Measurements from ENCODE around the gene TM9SF4. TPM values are rescaled to one million over a fixed set of nuclear protein-coding genes. Genes with fewer than 3 reads are reported as not detected.

The TM9SF4 gene
- total RNA-seq, 2 donors from 2014 or later: 33.4 TPM

DNA sequence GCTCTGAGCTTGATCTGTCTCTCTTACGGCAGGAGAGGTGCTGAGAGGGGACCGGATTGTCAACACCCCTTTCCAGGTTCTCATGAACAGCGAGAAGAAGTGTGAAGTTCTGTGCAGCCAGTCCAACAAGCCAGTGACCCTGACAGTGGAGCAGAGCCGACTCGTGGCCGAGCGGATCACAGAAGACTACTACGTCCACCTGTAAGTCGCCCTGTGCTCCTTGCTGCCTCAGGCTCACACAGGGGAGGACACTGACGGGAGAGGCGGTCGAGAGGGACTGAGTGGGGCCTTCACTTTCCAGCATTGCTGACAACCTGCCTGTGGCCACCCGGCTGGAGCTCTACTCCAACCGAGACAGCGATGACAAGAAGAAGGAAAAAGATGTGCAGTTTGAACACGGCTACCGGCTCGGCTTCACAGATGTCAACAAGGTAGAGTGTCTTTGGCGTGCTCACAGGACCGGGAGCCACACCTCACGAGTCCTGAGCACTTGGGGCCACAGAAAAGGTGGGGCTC, 32.0 kb downstream of the TM9SF4 start:
- Histone ChIP-seq H3K36me3 (peaks cover 84% of the 10 kb centered on the region), H3K4me1 (ENCODE audit: control insufficient read depth in 1 of 2, low read depth in 2 of 2) (no peaks in the 10 kb centered on the region), H3K4me3 (no peak overlapping the region), H3K27me3 (replicated peaks; ENCODE audit: insufficient read depth) (no peaks in the 10 kb centered on the region), H3K9me3 (no peaks in the 10 kb centered on the region), H3K27ac (no peak overlapping the region)
- DNase-seq (ENCODE audit: low spot score) (no peak), ATAC-seq (ENCODE audit: insufficient number of reproducible peaks, low FRiP score, low read depth) (no peak)
- TF ChIP-seq, protein P1, sequence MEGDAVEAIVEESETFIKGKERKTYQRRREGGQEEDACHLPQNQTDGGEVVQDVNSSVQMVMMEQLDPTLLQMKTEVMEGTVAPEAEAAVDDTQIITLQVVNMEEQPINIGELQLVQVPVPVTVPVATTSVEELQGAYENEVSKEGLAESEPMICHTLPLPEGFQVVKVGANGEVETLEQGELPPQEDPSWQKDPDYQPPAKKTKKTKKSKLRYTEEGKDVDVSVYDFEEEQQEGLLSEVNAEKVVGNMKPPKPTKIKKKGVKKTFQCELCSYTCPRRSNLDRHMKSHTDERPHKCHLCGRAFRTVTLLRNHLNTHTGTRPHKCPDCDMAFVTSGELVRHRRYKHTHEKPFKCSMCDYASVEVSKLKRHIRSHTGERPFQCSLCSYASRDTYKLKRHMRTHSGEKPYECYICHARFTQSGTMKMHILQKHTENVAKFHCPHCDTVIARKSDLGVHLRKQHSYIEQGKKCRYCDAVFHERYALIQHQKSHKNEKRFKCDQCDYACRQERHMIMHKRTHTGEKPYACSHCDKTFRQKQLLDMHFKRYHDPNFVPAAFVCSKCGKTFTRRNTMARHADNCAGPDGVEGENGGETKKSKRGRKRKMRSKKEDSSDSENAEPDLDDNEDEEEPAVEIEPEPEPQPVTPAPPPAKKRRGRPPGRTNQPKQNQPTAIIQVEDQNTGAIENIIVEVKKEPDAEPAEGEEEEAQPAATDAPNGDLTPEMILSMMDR (IDR thresholded peaks at IDR 0.05): no peak

DNA sequence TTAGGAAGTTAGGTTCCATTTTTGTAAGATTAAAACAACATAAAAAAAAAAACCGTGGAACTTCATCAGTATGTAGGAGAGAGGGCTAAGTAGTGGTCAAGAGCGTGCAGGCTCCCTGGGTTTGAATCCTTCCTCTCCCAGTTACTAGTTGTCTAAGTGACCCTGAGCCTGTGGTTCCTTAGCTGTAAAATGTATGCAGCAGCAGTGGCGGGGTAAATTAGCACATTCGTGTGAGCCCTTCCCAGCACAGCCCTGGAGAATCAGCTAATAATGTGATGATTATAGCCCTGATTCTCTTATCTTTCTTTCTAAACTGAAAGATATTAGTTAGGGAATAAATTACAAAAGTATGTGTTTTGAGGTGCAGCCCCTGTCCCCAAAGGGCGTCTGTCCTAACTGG, 32.6 kb downstream of the TM9SF4 start:
- Histone ChIP-seq H3K4me1 (ENCODE audit: control insufficient read depth in 1 of 2, low read depth in 2 of 2) (no peaks in the 10 kb centered on the region), H3K4me3 (no peak overlapping the region), H3K27ac (no peak overlapping the region), H3K9me3 (no peaks in the 10 kb centered on the region), H3K27me3 (replicated peaks; ENCODE audit: insufficient read depth) (no peaks in the 10 kb centered on the region), H3K36me3 (peaks cover 80% of the 10 kb centered on the region)
- DNase-seq (ENCODE audit: low spot score) (no peak), ATAC-seq (ENCODE audit: insufficient number of reproducible peaks, low FRiP score, low read depth) (no peak)
- TF ChIP-seq, protein P1 (IDR thresholded peaks at IDR 0.05): no peak

DNA sequence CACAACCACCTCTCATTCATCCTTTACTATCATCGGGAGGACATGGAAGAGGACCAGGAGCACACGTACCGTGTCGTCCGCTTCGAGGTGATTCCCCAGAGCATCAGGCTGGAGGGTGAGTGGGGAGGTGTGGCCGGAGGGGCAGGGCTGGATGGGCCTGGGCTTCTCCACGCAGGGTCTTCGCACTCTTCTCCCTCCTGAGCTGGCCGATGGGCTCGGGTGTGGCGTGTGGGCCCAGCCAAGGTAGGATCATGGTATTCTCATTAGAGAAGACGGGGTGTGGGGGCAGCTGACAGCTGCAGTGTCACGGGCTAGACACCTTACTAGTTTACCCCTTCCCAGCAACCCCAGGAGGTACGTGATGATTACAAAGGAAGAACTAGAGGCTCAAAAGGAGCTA, 33.5 kb downstream of the TM9SF4 start:
- ATAC-seq (ENCODE audit: insufficient number of reproducible peaks, low FRiP score, low read depth) (no peak), DNase-seq (ENCODE audit: low spot score) (no peak)
- Histone ChIP-seq H3K4me1 (ENCODE audit: control insufficient read depth in 1 of 2, low read depth in 2 of 2) (no peaks in the 10 kb centered on the region), H3K27me3 (replicated peaks; ENCODE audit: insufficient read depth) (no peaks in the 10 kb centered on the region), H3K27ac (no peak overlapping the region), H3K9me3 (no peaks in the 10 kb centered on the region), H3K4me3 (no peak overlapping the region), H3K36me3 (peaks cover 76% of the 10 kb centered on the region)
- TF ChIP-seq, protein P1 (IDR thresholded peaks at IDR 0.05): no peak

DNA sequence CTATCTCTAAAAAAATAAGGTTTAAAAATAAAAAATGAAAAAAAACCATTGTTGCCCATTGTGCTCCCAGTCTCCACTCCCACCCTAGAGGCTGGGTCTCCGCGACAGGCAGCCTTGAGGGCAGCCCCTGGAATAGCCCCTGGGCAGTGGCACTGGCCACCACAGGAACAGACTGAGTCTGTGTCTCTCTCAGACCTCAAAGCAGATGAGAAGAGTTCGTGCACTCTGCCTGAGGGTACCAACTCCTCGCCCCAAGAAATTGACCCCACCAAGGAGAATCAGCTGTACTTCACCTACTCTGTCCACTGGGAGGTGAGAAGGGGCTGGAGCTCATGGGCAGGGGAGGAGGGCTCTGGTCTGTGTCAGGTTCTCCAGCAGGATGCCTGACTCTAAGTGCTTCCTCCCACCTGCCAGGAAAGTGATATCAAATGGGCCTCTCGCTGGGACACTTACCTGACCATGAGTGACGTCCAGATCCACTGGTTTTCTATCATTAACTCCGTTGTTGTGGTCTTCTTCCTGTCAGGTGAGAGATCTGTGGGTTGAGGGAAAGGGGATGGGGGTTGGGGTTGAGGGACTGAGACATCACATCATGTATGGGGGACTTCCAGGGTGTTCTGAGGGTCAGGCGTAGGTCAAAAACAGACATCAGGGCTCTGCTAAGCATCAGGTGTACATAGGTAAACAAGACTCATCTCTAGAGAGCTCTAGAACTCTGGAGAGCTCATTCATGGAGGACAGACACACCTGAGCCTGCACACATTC, 35.6 kb downstream of the TM9SF4 start:
- Histone ChIP-seq H3K9me3 (no peaks in the 10 kb centered on the region), H3K27ac (no peak overlapping the region), H3K27me3 (replicated peaks; ENCODE audit: insufficient read depth) (no peaks in the 10 kb centered on the region), H3K4me1 (ENCODE audit: control insufficient read depth in 1 of 2, low read depth in 2 of 2) (no peaks in the 10 kb centered on the region), H3K36me3 (peaks cover 67% of the 10 kb centered on the region), H3K4me3 (no peak overlapping the region)
- DNase-seq (ENCODE audit: low spot score) (no peak), ATAC-seq (ENCODE audit: insufficient number of reproducible peaks, low FRiP score, low read depth) (no peak)
- TF ChIP-seq, protein P1 (IDR thresholded peaks at IDR 0.05): no peak

DNA sequence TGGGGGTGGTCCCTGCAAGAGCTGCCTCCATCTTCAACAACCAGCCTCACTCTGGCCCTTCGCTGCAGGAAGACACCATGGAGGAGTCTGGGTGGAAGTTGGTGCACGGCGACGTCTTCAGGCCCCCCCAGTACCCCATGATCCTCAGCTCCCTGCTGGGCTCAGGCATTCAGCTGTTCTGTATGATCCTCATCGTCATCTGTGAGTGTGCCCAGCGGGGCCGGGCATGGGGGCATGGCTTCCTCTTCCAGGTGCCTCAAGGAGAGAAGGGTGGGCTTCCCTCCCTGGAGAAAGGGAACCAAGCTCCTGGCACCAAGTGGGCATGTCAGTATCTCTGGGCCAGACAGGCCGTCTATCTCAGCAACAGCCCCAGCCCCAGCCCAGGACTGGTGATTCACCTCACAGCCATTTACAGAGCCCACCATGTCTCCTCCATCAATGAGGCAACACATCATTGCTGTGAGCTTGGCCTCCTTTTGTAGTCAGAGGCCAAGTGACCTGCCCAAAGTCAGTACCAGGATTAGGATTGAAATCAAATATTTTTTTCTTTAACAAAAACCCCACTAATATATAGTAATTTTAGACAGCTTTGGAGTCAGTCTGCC, 40.2 kb downstream of the TM9SF4 start:
- TF ChIP-seq, protein P1 (IDR thresholded peaks at IDR 0.05): no peak
- Histone ChIP-seq H3K27me3 (replicated peaks; ENCODE audit: insufficient read depth) (no peaks in the 10 kb centered on the region), H3K36me3 (peaks cover 50% of the 10 kb centered on the region), H3K4me3 (no peak overlapping the region), H3K9me3 (no peaks in the 10 kb centered on the region), H3K4me1 (ENCODE audit: control insufficient read depth in 1 of 2, low read depth in 2 of 2) (peaks cover 0 to 4% of the 10 kb centered on the region in 2 donors), H3K27ac (no peak overlapping the region)
- DNase-seq (ENCODE audit: low spot score) (no peak), ATAC-seq (ENCODE audit: insufficient number of reproducible peaks, low FRiP score, low read depth) (no peak)

Measured in thoracic aorta (tissue), 2 donors.